Measurements from ENCODE around the gene EXD3. TPM values are rescaled to one million over a fixed set of nuclear protein-coding genes. Genes with fewer than 3 reads are reported as not detected.

EXD3 gene
- total RNA-seq, 1 donor from 2014 or later = 10.8 TPM

DNA sequence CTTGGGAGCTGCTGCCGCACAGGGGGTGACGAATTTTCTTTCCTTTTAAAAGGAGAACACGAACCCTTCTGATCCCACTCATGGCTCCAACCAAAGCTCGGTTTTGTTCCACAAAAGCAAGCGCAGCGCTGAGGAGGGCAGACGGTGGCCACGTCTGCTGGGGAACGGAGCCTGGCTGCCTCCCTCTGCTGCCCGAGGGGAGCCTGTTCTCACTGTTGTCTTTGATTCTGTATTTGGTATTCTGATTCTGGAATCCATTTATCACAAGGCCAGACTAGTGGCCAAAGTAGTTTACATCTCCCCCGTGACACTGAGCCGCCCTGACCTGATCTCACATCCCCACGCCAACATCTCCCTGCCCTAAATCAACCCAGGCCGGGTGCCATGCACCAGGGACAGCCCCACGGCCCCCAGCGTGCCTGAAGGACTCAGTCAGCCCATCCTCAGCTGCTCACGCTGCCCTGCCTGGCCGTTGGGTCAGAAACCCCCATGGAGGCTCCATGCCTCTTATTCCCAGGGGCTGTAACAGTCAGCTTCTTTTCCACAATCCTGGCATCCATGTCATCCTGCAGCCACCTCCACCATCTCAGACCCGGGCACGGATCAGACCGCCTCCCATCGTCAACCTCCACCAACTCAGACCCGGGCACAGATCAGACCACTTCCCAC is 42.9 kb upstream of the EXD3 start:
- TF ChIP-seq CTCF (IDR thresholded peaks at IDR 0.05; ENCODE audit: insufficient read depth, low read length, severe bottlenecking) = no peak
- no peak for DNase-seq (ENCODE audit: low read depth)
- FAIRE-seq = no peak
- Histone ChIP-seq H3K36me3 (ENCODE audit: control insufficient read depth, insufficient read depth, low read length) (no peaks in the 10 kb centered on the region), H3K4me3 (ENCODE audit: low read depth, low read length) (no peak overlapping the region), H3K27me3 (ENCODE audit: control insufficient read depth, insufficient read depth, low read length) (no peaks in the 10 kb centered on the region)

DNA sequence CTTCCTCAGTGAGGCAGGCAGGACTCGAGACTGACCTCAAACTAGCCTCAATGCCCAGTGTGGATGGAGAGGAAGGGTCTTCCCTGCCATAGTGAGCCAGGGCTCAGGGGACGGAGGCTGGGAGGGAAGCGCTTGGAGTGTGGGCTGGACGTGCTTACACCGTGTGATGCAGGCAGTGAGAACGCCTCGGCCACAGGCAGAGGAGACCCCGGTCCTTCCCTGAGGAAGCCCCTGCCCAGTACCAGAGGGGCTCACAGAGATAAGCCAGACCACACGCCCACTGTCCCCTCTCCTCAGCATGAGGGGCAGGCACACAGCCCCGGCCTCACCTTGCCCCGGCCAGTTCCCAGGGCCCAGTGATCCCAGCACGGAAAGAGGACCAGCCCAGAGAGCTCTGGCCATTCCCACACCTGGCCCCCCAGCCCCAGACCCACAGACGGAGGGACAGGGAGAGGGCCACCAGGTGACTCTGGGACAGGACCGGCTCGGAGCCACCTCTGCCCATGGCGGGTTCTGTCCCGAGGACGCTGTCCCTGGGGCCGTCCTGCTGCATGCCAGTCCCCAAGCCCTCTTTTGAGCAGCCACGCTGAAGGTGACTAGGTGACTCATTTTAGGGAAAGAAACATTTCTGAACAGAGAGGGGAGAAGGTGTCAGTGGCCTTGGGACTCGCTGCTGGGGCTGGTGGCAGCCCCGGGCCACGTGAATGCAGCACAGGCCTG is 42.2 kb upstream of the EXD3 start:
- Histone ChIP-seq H3K4me3 (ENCODE audit: low read depth, low read length) (no peak overlapping the region), H3K27me3 (ENCODE audit: control insufficient read depth, insufficient read depth, low read length) (no peaks in the 10 kb centered on the region), H3K36me3 (ENCODE audit: control insufficient read depth, insufficient read depth, low read length) (no peaks in the 10 kb centered on the region)
- no peak for FAIRE-seq
- TF ChIP-seq CTCF (IDR thresholded peaks at IDR 0.05; ENCODE audit: insufficient read depth, low read length, severe bottlenecking) = no peak
- no peak for DNase-seq (ENCODE audit: low read depth)

DNA sequence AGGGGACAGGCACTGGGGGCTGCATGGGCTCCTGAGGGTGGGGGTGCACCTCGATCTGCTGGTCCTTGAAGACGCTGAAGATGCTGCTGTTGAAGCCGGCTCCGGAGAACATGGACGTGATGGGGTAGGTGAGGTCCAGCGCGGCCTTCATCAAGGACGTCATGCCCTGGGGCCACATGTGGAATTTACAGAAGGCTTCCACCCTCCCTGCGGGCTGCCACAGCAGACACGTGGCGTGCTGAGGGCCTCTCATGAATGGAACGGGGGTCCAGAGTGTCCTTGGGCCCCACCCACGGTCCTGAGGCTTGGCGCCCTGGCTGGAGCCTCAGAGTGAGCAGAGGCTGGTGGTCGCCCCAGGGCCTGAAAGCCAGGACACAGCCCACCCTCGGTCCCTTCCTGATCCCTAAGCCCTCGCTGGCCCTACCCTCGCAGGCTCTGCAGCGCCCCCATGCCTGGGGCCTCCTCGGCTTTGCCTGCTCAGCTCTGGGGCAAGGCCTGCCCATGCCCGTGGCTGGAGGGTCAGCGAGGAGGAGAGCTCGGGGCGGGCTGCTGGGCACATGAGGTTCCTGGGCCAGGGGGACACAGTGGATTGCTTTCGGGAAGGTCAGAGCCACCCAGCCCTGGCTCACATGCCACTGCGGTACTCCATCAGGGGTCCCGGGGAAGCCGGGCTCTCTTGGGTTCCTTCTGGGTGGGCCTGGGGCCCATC is 41.5 kb upstream of the EXD3 start:
- no peak for DNase-seq (ENCODE audit: low read depth)
- FAIRE-seq = no peak
- Histone ChIP-seq H3K4me3 (ENCODE audit: low read depth, low read length) (no peak overlapping the region), H3K36me3 (ENCODE audit: control insufficient read depth, insufficient read depth, low read length) (no peaks in the 10 kb centered on the region), H3K27me3 (ENCODE audit: control insufficient read depth, insufficient read depth, low read length) (no peaks in the 10 kb centered on the region)
- no peak for TF ChIP-seq CTCF (IDR thresholded peaks at IDR 0.05; ENCODE audit: insufficient read depth, low read length, severe bottlenecking)

GRCh38 chr9:137463931-137464290 is 40.9 kb upstream of the EXD3 start:
- DNase-seq (ENCODE audit: low read depth) (no peak), FAIRE-seq (no peak)
- no peak for TF ChIP-seq CTCF (IDR thresholded peaks at IDR 0.05; ENCODE audit: insufficient read depth, low read length, severe bottlenecking)
- Histone ChIP-seq H3K36me3 (ENCODE audit: control insufficient read depth, insufficient read depth, low read length) (no peaks in the 10 kb centered on the region), H3K27me3 (ENCODE audit: control insufficient read depth, insufficient read depth, low read length) (no peaks in the 10 kb centered on the region), H3K4me3 (ENCODE audit: low read depth, low read length) (no peak overlapping the region)

DNA sequence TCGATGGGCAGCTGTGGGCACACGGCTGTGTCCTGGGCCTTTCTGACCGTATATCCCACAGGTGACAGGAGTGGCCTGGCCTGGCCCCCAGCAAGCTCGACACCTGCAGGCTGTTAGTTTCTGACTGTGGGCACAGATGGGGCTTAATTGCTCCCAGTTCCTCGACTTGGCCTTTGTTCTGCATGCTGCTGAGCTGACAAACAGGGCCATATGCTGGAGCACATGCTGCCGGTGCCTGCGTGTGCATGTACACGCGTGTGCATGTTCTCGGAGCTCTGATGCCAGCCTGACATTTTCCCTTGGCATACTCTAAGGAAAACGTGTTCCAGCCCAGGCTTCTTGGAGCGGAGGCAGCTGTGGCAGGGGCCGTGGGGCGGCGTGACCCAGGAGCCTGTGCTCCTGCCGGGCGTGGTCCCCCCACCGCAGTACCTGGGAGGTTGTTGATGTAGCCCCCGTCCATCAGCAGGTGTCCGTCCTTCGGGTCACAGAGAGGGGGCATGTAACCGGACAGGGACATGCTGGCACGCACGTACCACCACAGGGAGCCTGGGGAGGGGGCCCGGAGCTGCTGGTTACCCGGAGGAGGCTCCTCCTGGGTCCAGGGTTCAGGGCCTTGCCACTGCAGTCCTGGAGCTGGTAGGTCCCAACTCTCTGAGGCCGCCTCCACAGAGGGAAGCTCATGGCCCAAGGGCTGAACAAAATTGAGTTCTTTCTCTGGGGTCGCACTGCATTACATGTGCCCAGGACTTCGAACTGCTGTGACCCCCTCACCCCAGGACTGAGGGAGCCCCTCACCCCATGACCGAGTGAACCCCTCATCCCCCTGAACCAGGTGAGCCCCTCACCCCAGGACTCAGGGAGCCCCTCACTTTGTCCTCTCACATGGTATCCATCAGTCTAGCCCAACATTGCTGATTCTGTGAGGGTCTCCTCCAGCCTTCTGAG is 40.3 kb upstream of the EXD3 start:
- H3K27me3 ChIP-seq (ENCODE audit: control insufficient read depth, insufficient read depth, low read length) = no peaks in the 10 kb centered on the region
- FAIRE-seq = no peak
- TF ChIP-seq CTCF (IDR thresholded peaks at IDR 0.05; ENCODE audit: insufficient read depth, low read length, severe bottlenecking) = no peak
- DNase-seq (ENCODE audit: low read depth) = no peak
- no peak overlapping the region for H3K4me3 ChIP-seq (ENCODE audit: low read depth, low read length)
- no peaks in the 10 kb centered on the region for H3K36me3 ChIP-seq (ENCODE audit: control insufficient read depth, insufficient read depth, low read length)

Data from bronchial epithelial cell (primary cell).